Calu3 (cell line): Measurements from ENCODE around the gene ATP5ME. TPM values are rescaled to one million over a fixed set of nuclear protein-coding genes. Genes with fewer than 3 reads are reported as not detected.
"Not testable (repeated sequence)": the region's sequence is repeated elsewhere in the genome, so short reads cannot be mapped to it uniquely, and the experiment has no call there.

ENCODE experiments used
- BruUV-seq: library from RNA; stranded (reverse); fragments of 400-500 nt; replicated peaks from 2 replicates; lab custom pipeline; 2021; lab: Mats Ljungman, UMichigan
- CTCF ChIA-PET: fragments of 300-600 bp; sonication (Branson Sonifier 250); formaldehyde crosslinking; loops from one replicate; lab custom pipeline; 2022; ENCODE audit warnings: antibody characterized with exemption; lab: Charles Lee
- DNase-seq: peaks from one replicate; pipeline ENCODE4 v3.0.0; 2022
- H3K27ac Mint-ChIP-seq: one replicate; pipeline ENCODE4 v1.8.0; 2022; ENCODE audit warnings: mixed read lengths; ENCODE audit not compliant: unreplicated experiment
- H3K27me3 Mint-ChIP-seq: one replicate; pipeline ENCODE4 v1.8.0; 2022; ENCODE audit warnings: mixed read lengths; ENCODE audit not compliant: unreplicated experiment
- H3K36me3 Mint-ChIP-seq: one replicate; pipeline ENCODE4 v1.8.0; 2022; ENCODE audit warnings: mild to moderate bottlenecking, moderate library complexity, mixed read lengths; ENCODE audit not compliant: insufficient read depth, unreplicated experiment
- H3K4me1 Mint-ChIP-seq: one replicate; pipeline ENCODE4 v1.8.0; 2022; ENCODE audit warnings: mild to moderate bottlenecking, low read depth, mixed read lengths; ENCODE audit not compliant: unreplicated experiment
- H3K4me3 Mint-ChIP-seq: one replicate; pipeline ENCODE4 v1.8.0; 2022; ENCODE audit warnings: mild to moderate bottlenecking, low read depth, moderate library complexity, mixed read lengths; ENCODE audit not compliant: unreplicated experiment
- H3K9me3 Mint-ChIP-seq: one replicate; pipeline ENCODE4 v1.8.0; 2022; ENCODE audit warnings: low read depth, mixed read lengths; ENCODE audit not compliant: unreplicated experiment
- intact Hi-C: fragments of 100-400 bp; cut with micrococcal nuclease; formaldehyde crosslinking; loops from one replicate; pipeline ENCODE4 v1.10.0; 2022; ENCODE audit not compliant: unreplicated experiment
- total RNA-seq: library from RNA; stranded (reverse); gene quantifications from 2 replicates; pipeline ENCODE4 v1.2.3, GENCODE V29; 2022
- TF ChIP-seq, protein P1 (sequence below): fragments of 200-600 bp; IDR thresholded peaks from one replicate; pipeline ENCODE4 v1.8.0; 2022; ENCODE audit warnings: antibody characterized with exemption; ENCODE audit not compliant: unreplicated experiment

Gene ATP5ME
- total RNA-seq, 1 experiment from 2014 or later = 124 TPM

DNA sequence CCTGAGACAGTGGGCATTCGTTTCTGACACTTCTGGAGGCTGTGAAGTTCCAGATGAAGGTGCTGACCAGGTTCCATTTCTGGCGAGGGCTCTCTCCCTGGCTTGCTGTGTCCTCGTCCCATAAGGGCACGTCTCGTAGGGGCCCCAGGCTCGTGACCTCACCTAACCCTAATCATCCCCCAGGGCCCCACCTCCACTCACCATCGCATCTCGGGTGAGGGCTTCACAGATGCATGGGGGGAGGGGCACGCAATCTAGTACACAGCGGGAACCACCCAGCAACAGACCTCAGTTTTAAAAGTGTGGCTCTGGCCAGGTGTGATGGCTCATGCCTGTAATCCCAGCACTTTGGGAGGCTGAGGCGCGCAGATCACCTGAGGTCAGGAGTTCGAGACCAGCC lies 26.6 kb downstream of the ATP5ME start:
- no peaks in the 10 kb centered on the region for H3K36me3 Mint-ChIP-seq
- H3K27ac Mint-ChIP-seq = no peak overlapping the region
- CTCF ChIA-PET = no interaction called here
- H3K4me1 Mint-ChIP-seq = no peaks in the 10 kb centered on the region
- H3K4me3 Mint-ChIP-seq = no peak overlapping the region
- no TSS peak for BruUV-seq
- H3K9me3 Mint-ChIP-seq = peaks cover 4% of the 10 kb centered on the region
- peaks cover 23% of the 10 kb centered on the region for H3K27me3 Mint-ChIP-seq
- no peak for DNase-seq
- TF ChIP-seq, protein P1, sequence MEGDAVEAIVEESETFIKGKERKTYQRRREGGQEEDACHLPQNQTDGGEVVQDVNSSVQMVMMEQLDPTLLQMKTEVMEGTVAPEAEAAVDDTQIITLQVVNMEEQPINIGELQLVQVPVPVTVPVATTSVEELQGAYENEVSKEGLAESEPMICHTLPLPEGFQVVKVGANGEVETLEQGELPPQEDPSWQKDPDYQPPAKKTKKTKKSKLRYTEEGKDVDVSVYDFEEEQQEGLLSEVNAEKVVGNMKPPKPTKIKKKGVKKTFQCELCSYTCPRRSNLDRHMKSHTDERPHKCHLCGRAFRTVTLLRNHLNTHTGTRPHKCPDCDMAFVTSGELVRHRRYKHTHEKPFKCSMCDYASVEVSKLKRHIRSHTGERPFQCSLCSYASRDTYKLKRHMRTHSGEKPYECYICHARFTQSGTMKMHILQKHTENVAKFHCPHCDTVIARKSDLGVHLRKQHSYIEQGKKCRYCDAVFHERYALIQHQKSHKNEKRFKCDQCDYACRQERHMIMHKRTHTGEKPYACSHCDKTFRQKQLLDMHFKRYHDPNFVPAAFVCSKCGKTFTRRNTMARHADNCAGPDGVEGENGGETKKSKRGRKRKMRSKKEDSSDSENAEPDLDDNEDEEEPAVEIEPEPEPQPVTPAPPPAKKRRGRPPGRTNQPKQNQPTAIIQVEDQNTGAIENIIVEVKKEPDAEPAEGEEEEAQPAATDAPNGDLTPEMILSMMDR = no peak
- intact Hi-C loops = no loop called here

DNA sequence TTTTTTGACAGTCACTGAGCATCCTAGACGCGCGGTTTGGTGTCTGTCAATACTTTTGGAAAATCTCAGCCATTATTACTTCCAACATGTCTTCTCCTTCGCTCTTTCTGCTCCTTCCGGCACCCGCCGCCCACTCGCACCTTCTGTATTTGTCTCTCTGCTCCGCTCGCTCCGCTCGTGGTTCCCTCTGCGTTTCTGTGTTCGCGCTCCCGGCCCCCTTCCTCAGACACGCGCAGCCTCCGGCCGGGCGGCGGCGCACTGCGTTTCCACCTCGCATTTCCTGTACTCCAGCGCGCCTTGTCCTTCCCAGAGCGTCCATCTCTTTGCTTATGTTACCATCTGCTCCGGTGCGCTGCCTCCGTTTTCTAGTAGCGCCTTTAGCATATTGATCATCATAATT lies 27.6 kb downstream of the ATP5ME start:
- H3K36me3 Mint-ChIP-seq = no peaks in the 10 kb centered on the region
- no TSS peak for BruUV-seq
- H3K27ac Mint-ChIP-seq = no peak overlapping the region
- intact Hi-C loops = no loop called here
- CTCF ChIA-PET = no interaction called here
- H3K4me1 Mint-ChIP-seq = no peaks in the 10 kb centered on the region
- peaks cover 4% of the 10 kb centered on the region for H3K9me3 Mint-ChIP-seq
- no peak overlapping the region for H3K4me3 Mint-ChIP-seq
- no peak for DNase-seq
- H3K27me3 Mint-ChIP-seq = peaks cover 13% of the 10 kb centered on the region
- TF ChIP-seq, protein P1 = no peak

DNA sequence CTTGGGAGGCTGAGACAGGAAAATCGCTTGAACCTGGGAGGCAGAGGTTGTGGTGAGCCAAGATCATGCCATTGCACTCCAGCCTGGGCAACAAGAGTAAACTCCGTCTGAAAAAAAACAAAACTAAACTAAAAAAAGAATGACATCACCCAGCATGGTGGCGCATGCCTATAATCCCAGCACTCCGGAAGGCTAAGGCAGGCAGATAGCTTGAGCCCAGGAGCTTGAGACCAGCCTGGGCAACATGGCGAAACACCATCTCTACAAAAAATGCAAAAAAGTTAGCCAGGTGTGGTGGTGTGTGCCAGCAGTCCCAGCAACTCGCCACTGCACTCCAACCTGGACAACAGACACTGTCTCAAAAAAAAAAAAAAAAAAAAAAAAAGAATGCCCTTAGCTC lies 31.7 kb downstream of the ATP5ME start:
- H3K4me1 Mint-ChIP-seq, DNase-seq, BruUV-seq, H3K27me3 Mint-ChIP-seq, intact Hi-C loops, H3K9me3 Mint-ChIP-seq, H3K27ac Mint-ChIP-seq, CTCF ChIA-PET, H3K4me3 Mint-ChIP-seq, H3K36me3 Mint-ChIP-seq: not testable (repeated sequence)

DNA sequence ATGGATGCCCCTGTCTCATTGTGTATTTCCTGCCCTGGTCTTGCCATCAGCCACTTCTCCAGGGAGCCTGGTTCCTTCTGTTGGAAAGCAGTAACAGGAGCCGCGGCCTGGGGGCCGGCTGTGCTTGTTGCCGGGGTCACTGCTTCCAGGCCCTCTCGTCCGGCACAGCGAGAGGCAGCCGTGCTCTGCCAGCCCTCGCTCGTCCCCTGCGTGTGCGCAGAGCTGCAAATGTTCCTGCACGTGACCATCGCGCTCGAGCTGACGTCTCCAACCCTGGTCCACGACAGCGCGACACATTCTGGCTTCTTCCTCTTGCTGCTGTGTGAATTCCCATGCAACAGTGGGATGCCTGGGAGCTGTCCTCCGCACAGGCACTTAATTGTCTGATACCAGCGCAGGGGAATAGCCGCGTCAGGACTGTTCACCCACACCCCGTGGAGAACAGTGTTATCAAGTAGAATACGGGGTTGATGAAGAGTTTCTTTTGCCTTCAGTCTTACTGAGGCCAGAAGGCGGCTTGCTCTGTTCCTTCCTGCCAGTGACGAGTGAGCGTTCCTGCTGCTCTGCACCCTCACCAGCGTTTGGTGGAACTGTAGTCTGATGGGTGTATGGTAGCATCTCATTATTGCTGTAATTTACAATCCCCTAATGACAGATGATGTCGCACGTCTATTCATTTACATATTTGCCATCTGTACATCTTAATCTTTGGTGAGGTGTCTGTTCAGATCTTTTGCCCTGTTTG lies 36.4 kb downstream of the ATP5ME start:
- intact Hi-C loops = no loop called here
- no peak overlapping the region for H3K4me3 Mint-ChIP-seq
- H3K27me3 Mint-ChIP-seq = no peaks in the 10 kb centered on the region
- no peaks in the 10 kb centered on the region for H3K36me3 Mint-ChIP-seq
- DNase-seq = no peak
- peaks cover 6% of the 10 kb centered on the region for H3K9me3 Mint-ChIP-seq
- TF ChIP-seq, protein P1 = no peak
- CTCF ChIA-PET = no interaction called here
- no peak overlapping the region for H3K27ac Mint-ChIP-seq
- no peaks in the 10 kb centered on the region for H3K4me1 Mint-ChIP-seq
- BruUV-seq = no TSS peak

DNA sequence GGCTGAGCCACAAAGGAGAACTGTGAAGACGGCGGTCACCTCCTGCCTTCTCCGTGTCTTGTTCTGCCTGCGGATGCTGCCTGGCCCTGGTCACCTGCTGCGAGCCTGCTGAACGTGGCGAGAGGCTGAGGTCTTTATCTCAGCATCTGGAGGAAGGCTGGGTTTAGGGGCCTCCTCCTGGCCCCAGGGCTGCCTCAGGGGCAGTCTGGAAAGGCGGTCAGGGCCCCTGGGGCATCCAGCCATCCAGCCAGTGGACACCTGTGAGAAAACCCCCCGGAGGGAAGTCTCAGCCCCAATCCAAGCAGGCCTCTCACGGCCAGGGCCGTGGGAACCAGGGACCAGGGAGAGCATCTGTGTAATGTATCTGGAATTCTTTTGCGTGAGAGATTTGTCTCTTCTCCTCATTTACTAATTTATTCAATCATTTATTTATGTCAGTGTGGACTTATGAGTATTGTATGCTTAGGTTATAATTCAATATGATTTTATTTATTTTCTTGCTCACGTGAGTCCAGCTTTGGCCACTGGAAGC lies 37.4 kb downstream of the ATP5ME start:
- no peaks in the 10 kb centered on the region for H3K27me3 Mint-ChIP-seq
- CTCF ChIA-PET = no interaction called here
- DNase-seq = no peak
- peaks cover 10% of the 10 kb centered on the region for H3K9me3 Mint-ChIP-seq
- no TSS peak for BruUV-seq
- H3K4me3 Mint-ChIP-seq = no peak overlapping the region
- H3K4me1 Mint-ChIP-seq = no peaks in the 10 kb centered on the region
- intact Hi-C loops = no loop called here
- TF ChIP-seq, protein P1 = no peak
- H3K36me3 Mint-ChIP-seq = no peaks in the 10 kb centered on the region
- H3K27ac Mint-ChIP-seq = no peak overlapping the region
